ENCODE results near the gene HSD17B14. TPM values are rescaled to one million over a fixed set of nuclear protein-coding genes. Genes with fewer than 3 reads are reported as not detected.
"Not testable (repeated sequence)": the region's sequence is repeated elsewhere in the genome, so short reads cannot be mapped to it uniquely, and the experiment has no call there.

HSD17B14 gene
- polyA plus RNA-seq, 1 donor, result 3.8 TPM

DNA sequence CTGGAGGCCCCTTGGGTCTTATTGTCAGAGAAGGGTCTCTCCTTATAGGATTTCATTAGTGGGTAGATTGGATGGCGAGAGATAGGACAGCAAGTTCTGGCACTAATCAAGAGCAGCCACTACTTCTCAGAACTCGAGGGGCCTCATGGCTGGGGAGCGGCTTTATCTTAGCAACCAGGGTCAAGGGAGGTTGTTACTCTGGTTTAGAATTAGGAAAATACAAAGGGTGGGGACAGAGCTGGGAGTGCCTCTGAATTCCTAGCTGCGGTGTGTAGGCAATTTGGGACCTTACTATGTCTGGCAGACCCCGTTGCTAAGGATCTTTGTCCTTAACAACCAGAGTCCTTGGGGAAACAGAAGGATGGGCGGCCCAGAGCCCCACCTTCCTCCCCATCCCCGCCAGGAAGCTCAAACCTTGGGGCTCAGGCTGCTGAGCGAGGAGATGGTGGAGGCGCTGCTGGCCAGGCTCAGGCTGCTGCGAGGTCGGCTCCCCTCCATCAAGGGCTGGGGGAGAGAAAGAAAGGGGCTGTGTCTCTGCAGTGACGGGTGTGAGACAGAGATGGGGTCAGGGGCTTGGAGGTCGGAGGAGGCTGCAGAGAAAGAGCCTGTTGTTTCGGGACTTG, 30.9 kb upstream of the HSD17B14 start:
- DNase-seq, result peak; percentile 52

DNA sequence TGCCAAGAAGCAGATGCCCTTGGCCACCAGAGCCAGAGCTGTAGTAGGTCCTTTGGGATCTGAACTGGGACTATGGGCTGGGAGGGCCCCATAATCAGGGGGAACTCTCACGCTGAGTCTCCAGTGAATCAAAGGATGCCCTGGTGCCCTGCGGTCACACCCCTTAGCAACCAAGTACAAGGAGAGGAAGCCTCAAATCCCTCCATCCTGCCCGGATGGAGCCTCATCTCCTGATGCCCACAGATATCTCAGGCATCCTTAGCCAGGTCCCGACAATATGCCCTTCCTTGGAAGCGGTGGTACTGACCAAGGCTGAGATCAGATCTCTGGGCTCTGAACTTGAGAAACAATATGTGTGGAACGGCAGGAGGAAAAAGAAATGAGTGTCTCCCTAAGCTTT, 30.4 kb upstream of the HSD17B14 start:
- DNase-seq, result no peak

DNA sequence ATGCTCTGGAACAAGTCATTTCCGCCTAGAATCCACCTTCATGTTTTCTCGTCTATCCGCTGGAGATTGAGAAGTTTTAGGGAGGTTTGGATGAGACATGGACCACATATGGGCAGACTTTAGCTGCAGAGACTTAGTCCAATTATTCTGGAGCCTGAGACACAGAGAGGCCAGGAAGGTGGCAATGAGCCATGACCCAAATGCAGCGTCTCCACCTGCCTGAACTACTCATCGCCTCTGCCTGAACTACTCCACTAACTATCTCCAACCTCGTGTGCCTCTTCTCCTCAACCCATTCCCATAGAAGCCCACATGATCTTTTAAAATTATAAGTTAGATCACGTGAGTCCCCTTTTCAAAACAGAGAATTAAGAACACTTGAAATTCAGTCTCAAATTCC, 26.5 kb upstream of the HSD17B14 start:
- no peak for DNase-seq

DNA sequence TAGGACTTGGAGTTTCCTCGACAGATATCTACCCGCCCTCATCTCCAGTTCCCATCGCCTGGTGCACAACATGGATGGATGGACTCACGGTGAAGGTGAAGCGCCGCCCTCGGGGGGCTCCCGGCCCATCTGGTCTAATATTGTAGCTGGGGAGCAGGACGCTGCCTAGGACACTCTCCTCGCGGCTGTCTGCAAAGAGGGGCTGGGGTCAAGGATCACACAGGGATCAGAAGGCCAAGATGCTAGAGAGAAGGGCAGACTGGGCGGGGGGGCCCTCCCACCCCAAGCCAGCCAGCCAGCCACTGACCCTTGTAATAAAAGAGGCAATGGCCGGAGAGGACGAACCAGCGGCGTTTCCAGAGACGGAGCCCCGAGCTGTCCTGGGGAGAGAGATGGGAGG, 25.0 kb upstream of the HSD17B14 start:
- no peak for DNase-seq

DNA sequence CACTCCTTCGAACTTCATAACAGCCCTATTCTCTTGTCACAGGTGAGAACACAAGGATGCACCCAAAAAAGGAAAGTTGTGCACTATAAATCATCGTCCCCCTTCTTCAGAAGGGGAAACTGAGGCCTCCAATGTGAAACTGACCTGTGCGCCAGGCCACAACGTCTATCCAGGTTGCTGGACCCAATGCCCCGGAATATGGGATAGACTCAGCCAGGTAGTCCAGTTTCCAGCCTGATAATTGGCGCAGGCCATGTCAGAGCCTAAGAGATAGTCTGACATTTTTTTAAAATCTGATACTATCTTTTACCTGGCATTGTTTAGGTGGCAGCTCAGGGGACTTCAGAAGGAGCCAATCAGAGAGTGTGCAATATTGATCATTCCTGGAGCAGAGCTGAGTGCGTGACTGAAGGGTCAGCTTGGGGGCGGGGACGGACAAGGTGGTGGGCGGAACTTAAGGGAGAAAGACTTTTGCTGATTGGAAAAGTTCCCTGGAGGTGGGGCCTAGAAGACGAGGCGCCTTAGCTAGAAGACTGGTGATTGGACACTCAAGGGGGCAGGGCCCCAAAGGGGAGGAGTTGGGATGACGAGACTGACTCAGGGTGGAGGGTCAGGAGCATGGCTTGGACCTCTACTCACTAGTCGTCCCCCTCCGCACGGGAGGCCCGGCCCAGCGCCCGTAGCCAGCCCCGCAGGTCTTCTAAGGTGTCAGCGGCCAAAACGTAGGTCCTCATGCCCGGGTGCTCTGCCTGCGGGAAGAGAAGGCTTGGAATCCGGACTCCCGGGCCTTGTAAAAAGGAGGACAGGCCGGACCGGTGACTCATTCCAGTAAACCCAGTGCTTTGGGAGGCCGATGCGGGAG, 23.7 kb upstream of the HSD17B14 start:
- no peak for DNase-seq

DNA sequence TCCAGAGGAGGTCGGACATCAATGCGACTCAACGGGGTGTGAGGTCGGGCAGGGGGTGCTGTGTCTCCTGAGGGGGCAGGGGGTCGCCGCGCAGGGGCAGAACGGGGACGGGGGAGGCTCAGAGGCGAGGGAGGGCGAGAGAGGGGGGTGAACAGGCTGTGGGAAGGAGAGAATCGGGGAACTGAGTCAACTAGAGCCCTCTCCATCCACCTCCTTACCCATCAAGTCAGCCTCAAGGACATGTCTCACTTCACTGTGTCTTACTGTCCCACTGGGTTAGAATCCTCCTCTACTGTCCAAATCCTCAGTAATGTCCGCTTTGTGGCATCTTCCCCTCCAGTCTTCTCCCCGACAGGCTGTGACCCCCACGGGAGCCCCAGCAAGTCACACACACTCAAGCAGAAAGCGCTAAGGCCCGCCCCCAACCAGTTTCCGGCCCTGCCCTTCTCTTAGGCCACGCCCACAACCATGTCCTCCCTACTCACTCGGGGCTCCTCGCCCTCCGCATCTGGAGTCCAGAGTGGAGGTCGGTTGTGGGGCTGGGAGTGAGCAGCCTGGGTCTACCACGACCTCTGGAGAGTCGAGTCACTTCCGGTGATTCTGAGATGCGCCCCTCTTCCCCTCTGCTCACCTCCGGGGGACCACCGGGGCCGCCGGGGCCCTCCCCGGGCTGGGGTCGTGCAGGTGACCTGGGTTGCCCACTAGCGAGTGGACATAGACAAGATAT, 22.9 kb upstream of the HSD17B14 start:
- no peak for DNase-seq

DNA sequence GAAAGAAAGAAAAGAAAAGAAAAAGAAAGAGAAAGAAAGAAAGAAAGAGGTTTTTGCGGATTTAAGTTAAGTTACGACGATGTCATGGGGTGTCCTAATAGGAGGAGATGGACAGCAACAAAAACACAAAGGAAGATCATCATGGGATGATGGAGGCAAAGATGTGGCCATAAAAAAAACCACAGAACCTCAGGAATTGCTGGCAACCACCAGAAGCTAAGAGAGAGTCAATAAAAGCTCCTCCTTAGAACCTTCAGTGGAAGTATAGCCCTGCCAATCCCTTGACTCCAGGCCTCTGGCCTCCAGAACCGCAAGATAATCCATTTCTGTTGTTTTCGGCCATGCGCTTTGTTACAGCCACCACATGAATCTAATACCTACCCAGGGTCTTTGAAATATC, 20.6 kb upstream of the HSD17B14 start:
- DNase-seq, result no peak

DNA sequence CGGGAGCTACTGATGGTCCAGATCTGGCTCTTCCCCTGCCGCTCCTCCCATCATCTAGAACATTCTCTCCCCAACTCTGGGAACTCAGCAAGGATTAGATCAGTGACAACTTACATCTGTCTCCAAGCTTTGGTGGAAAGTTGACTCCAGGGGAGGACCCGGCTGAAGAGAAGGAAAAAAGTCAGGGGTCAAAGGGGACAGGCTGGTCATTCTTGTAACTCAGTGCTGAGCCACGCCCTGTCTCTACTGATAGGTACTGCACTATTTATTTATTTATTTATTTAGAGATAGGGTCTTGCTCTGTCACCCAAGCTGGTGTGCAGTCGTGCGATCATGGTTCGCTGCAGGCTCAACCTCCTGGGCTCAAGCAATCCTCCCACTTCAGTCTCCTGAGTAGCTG, 17.8 kb upstream of the HSD17B14 start:
- DNase-seq, result no peak

DNA sequence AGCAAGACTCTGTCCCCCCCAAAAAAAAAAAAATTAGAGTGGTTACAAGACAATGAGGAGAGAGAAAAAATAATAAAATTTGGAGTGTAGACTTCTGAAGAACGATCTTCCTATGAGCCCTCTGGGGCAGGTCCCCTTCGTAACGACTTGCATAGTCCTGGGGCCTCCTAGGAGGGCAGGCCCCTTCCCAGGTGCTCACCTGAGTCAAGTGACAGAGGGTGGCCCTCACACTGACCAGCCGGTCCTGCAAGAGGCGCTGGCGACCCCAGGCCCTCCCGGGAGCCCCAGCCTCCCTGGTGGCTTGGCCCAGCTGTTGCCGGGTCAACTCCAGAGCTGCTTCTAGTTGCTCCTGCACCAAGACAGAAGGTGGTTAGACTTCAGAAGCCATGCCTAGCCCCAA, 17.2 kb upstream of the HSD17B14 start:
- DNase-seq, result no peak

DNA sequence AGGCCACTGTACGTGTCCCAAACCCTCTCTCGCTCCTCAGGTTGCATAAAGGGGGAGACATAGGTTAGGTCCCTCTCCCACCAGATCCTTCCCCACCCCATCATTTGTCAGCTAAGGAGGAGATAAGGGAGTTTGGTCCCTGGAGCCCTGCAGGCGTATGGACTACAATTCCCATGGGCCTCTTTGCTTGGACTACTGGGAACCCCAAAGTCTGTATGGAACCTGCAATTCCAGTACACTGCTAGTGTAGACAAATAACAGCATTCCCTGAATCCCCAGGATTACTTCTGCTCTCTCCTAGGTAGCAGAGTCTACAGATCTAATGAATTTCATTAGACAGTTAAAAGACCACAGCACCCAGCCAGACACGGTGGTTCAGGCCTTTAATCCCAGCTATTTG, 16.0 kb upstream of the HSD17B14 start:
- no peak for DNase-seq

DNA sequence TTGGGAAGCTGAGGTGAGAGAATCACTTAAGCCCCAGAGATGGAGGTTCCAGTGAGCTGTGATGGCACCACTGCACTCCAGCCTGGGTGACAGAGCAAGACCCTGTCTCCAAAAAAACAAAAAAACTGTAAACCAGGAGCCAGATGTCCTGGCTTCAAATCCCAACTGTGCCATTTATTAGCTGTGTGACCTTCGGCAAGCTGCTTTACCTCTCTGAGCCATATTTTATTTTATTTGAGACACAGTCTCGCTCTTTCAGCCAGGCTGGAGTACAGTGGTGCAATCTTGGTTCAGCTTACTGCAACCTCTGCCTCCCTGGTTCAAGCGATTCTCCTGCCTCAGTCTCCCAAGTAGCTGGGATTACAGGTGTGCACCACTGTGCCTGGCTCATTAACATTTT, 10.4 kb upstream of the HSD17B14 start:
- DNase-seq, result not testable (repeated sequence)

DNA sequence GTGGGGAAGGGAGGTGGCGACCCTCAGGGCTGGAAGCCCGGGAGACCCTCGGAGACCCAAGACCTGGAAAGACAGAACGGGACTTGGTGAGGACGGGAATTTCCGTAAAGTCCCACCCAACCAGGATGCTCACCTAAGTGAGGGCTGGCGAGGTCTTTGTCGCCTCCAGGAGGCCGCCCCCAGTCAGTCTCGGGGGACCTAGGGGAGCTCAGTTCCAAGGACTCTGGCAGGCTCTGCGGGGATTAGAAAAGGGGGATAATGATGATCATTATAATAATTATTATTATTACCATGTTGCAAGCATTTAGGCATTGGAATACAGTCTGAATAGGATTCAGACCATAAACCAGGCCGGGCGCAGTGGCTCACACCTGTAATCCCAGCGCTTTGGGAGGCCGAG, 9.1 kb upstream of the HSD17B14 start:
- DNase-seq, result no peak

DNA sequence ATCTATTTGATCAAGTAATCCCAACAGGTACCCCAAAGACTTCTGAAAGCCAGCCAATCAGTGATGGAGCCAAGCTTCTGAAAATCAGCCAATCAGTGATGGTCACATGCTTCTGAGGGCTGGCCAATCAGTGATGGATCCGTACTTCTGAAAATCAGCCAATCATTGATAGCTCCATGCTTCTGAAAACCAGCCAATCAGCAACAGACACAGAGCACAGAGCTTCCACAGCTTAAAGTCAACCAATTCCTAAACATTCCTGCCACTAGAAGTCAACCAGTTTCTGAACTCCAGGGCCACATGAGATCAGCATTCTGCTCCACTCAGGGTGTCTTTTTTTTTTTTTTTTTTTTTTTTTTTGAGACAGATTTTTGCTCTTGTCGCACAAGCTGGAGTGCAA, 8.2 kb upstream of the HSD17B14 start:
- DNase-seq, result no peak

DNA sequence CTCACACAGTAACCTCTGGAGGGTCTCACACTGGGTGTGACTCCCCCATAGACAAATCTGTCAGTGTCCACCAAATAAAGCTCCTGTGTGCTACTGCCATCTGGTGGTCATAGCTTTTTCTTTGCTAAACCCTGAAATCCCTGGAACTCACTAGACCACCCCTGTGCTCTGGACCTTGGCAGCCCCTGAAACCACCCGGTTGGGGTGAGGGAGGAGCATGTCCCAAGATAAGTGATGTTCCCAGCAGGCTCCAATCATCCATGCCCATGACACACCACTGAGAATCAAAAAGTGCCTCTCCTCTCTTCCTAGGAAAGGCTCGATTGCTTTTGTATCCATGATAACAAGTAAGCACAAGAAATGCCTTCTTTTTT, 6.5 kb upstream of the HSD17B14 start:
- DNase-seq, result peak; percentile 65

DNA sequence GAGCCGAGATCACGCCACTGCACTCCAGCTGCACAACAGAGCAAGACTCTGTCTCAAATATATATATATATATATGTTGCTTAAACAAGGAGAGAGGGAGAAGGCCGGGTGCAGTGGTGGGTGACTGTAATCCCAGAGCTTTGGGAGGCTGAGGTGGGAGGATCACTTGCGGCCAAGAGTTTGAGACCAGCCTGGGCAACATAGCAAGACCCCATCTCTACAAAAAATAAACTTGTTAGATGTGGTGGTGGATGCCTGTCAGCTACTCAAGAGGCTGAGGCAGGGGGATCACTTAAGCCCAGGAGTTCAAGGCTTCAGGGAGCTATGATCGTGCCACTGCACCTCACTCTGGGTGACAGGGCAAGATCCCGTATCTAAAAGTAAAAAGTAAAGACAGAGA, 5.3 kb upstream of the HSD17B14 start:
- DNase-seq, result no peak

DNA sequence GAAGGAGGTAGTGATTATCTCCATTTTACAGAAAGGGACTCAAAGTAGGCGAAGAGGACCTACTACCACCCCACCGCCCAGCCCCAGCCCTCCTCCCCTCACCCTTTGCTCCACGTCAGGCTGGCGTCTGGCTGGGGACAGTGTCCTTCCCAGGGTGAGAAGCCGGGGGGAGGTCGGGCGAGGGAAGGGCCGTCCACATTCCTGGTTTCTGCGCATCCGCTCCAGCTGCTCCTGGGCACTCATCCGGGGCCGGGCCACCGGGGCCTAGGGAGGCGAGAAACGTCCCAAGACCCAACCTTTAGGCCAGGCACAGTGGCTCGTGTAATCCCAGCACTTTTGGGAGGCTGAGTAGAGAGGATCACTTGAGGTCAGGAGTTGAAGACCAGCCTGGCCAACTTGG, 4.8 kb upstream of the HSD17B14 start:
- no peak for DNase-seq

DNA sequence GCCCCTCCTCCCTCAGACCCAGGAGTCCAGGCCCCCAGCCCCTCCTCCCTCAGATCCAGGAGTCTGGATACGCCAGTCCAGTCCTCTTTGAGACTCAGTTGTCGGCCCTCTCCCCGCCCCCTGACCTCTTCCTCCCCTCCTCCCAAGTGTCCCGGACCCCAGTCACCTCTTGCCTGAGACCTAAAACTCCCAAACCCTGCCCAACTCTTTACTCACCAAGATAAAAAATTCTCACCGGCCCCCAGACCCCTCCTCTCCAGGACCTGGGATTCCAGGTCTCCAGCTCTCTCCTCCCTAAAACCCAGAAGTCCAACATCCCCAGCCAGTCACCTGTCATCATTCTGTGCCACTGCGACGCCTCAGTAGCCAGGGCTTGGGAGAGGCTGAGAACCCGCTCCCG, 1.4 kb upstream of the HSD17B14 start:
- DNase-seq, result no peak

DNA sequence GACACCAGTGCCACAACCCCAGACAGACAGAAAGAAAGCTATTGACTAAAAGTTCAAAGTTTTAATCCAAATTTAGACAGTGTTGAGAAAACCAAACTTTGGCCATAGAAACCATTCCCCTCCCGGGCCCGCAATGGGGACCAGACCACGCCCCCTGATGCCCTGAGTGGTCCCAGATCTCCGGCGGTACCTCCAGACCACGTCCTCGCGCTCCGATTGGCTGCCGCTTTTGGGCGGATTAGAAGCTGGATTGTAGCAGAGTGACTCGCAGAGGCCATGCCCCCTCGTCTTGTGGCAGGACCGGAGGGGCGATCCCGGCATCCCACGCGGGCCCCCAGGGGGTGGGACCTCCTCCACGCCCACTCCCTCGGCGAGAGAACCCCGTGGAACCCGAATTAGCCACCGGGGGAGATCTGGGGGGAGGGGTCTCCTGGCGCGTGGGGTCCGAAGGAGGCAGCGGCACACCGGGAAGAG, 797 bp upstream of the HSD17B14 start:
- DNase-seq, result peak; percentile 77

DNA sequence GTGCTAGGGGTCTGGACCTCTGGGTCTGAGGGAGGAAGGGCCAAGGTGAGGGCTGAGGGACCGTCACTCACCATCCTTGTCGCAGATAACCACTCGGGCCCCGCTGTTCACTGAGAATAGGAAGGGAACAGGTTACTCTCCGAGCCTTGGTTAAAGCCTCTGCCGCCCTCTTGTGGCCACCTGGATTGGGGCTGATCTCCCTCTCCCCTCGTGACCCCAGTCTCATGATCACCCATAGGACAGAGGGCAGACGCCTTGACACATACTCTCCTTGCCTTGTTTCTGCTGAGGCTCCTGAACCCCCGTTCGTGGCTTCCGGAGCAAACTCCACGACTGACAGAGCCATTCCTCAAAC, 580 bp downstream of the HSD17B14 start:
- peak; percentile 81 for DNase-seq

DNA sequence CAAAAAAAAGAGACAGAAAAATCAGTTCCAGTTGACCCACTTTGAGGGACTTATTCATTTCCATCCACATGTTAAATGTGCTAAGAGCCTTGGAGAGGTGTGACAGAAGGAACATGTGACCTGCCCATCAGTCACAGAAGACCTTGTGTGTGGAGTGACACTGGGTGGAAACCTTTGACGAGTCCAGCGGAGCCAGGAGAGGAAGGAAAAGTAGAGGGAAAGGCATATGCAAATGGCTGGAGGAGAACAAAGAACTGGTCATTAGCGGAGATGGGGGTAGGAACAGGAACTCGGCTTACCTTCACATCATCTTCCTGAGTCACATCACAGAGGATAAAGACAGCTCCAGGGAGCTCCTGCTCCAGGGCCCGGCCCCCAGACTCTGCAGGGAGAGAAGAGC, 2.3 kb downstream of the HSD17B14 start:
- no peak for DNase-seq

DNA sequence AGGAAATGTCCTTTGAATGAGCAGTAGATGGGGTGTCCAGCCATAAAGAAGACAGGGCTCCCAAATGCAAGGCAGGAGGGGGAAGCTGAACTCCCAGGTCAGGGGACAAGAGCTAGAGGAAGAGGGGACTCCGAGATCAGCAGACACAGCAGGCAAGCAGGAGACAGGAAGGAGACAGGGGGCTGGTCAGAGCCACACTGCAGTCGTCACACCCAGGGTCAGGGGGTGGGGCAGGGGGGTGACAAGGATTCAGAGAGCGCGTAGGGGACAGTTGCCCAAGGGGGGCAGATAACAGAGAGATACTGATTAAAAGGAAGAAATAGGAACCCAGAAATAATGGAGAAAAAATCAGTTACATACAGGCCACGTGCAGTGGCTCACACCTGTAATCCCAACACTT, 3.2 kb downstream of the HSD17B14 start:
- DNase-seq, result no peak

DNA sequence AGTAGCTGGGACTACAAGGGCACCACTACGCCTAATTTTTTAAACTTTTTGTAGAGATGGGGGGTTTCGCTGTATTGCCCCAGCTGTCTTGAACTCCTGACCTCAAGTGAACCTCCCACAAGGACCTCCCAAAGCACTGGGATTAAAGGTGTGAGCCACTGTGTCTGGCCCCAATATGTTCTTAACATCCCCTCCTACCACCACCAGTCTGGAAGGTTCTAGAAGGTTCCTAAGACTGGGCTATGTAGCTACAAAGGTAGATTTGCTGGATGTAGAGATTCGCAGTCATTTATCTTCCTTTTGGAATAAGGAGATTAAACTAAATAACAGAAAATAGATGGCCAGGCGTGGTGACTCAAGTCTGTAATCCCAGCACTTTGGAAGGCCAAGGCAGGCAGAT, 5.3 kb downstream of the HSD17B14 start:
- DNase-seq, result no peak

DNA sequence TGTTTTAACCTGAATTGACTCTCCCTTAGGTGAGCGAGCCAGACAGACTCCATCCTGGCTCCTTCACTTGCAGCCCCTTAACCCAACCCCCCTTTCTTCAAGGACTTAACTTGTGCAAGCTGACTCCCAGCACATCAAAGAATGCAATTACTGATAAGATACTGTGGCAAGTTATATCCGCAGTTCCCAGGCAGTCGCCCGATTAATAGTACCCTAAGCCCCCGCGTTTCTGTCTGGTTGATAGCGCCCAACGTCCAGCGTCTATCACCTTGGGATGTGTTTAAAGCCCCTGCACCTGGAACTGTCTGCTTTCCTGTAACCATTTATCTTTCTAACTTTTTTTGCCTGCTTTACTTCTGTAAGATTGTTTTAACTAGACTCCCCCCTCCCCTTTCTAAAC, 6.2 kb downstream of the HSD17B14 start:
- no peak for DNase-seq

DNA sequence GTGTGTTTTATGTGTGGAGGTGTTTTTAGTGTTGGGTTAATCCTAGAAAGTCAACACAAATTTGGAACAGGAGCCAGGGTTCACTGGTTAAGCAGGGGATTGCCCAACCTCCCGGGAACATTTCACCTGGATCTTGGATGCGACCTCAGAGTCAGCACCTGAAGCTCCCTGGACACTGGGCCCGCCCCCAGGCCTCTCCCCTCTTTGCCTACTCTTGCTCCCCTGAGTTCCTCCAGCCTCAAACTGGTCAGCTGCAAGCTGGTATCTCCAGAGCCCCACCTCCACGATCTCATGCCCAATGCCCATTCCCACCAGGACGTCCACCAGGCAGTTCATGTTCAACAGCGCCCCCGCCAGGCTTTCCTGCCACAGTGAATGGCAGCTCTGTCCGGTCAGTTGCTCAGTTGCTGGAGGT, 9.7 kb downstream of the HSD17B14 start:
- no peak for DNase-seq

Measured in hindlimb muscle (tissue), 1 donor.